BE2C (cell line): ENCODE measurements around the gene ALKBH2.
A peak's percentile ranks its signal among the peaks of the same experiment; 100 is the strongest.

Source experiments
- DNase-seq: peaks from one replicate; pipeline ENCODE4 v3.0.0-alpha.2; 2020
- H3K27me3 ChIP-seq: fragments of 250-450 bp; sonication (Bioruptor Pico); 2 replicates; pipeline ENCODE4 v1.5.1; 2020; ENCODE audit warnings: mild to moderate bottlenecking
- H3K36me3 ChIP-seq: fragments of 250-450 bp; sonication (Bioruptor Pico); 2 replicates; pipeline ENCODE4 v1.5.1; 2020; ENCODE audit warnings: mild to moderate bottlenecking
- H3K4me1 ChIP-seq: fragments of 250-450 bp; sonication (Bioruptor Pico); 2 replicates; pipeline ENCODE4 v1.5.1; 2020
- H3K4me3 ChIP-seq: 2 replicates; pipeline ENCODE4 v1.5.1; 2011; ENCODE audit warnings: low read depth, low read length
- H3K9me3 ChIP-seq: fragments of 250-450 bp; sonication (Bioruptor Pico); 2 replicates; pipeline ENCODE4 v1.5.1; 2020
- CTCF ChIP-seq: IDR thresholded peaks from 2 replicates; pipeline ENCODE4 v1.5.1; 2012; ENCODE audit warnings: mild to moderate bottlenecking, low read depth, low read length

ALKBH2 gene

GRCh38 chr12:109115758-109116610, 22.7 kb upstream of the ALKBH2 start, which contains the start of gene ACACB:
Gene ACACB (plus strand): TSS chr12:109116587. CDS start chr12:109139406, 22,819 bp downstream.
- peak; percentile 33 for DNase-seq
- no peaks in the 10 kb centered on the region; the same call in 1 of the 2 replicates for H3K4me1 ChIP-seq
- no peak for TF ChIP-seq CTCF

GRCh38 chr12:109115404-109115757, 22.1 kb upstream of the ALKBH2 start:
- Histone ChIP-seq H3K27me3 (no peaks in the 10 kb centered on the region), H3K4me3 (no peak overlapping the region), H3K9me3 (no peaks in the 10 kb centered on the region), H3K4me1 (peaks cover 4% of the 10 kb centered on the region), H3K36me3 (peaks cover 2% of the 10 kb centered on the region)
- no peak for TF ChIP-seq CTCF
- DNase-seq = no peak

More at GRCh38 chr12:109115758-109116610, 22.7 kb upstream of the ALKBH2 start, which contains the start of gene ACACB:
- Histone ChIP-seq H3K9me3 (no peaks in the 10 kb centered on the region), H3K36me3 (no peaks in the 10 kb centered on the region), H3K27me3 (no peaks in the 10 kb centered on the region), H3K4me3 (peak within 1 kb of the TSS; percentile 36)

GRCh38 chr12:109114644-109115043, 21.4 kb upstream of the ALKBH2 start:
- no peak overlapping the region for H3K4me3 ChIP-seq
- no peak for DNase-seq
- H3K4me1 ChIP-seq = peaks cover 10% of the 10 kb centered on the region
- H3K9me3 ChIP-seq = no peaks in the 10 kb centered on the region
- H3K27me3 ChIP-seq = no peaks in the 10 kb centered on the region
- H3K36me3 ChIP-seq = peaks cover 9% of the 10 kb centered on the region
- TF ChIP-seq CTCF = no peak

GRCh38 chr12:109113661-109114321, 20.5 kb upstream of the ALKBH2 start:
- H3K36me3 ChIP-seq = peaks cover 14% of the 10 kb centered on the region
- no peaks in the 10 kb centered on the region for H3K9me3 ChIP-seq
- no peaks in the 10 kb centered on the region for H3K27me3 ChIP-seq
- DNase-seq = no peak
- H3K4me1 ChIP-seq = peaks cover 10% of the 10 kb centered on the region
- H3K4me3 ChIP-seq = no peak overlapping the region
- TF ChIP-seq CTCF = no peak

GRCh38 chr12:109112720-109113465, 19.6 kb upstream of the ALKBH2 start:
- no peaks in the 10 kb centered on the region for H3K9me3 ChIP-seq
- H3K27me3 ChIP-seq = no peaks in the 10 kb centered on the region
- peaks cover 10% of the 10 kb centered on the region for H3K4me1 ChIP-seq
- no peak for DNase-seq
- H3K4me3 ChIP-seq = no peak overlapping the region
- peaks cover 23% of the 10 kb centered on the region for H3K36me3 ChIP-seq
- no peak for TF ChIP-seq CTCF
